GM04504 (cell line): ENCODE measurements around the gene LRRC28.
A peak's percentile ranks its signal among the peaks of the same experiment; 100 is the strongest.
"Not testable (repeated sequence)": the region's sequence is repeated elsewhere in the genome, so short reads cannot be mapped to it uniquely, and the experiment has no call there.

Experiments used
- DNase-seq: peaks from one replicate; pipeline ENCODE4 v3.0.0-alpha.2; 2012; ENCODE audit warnings: low read depth

Gene LRRC28

DNA sequence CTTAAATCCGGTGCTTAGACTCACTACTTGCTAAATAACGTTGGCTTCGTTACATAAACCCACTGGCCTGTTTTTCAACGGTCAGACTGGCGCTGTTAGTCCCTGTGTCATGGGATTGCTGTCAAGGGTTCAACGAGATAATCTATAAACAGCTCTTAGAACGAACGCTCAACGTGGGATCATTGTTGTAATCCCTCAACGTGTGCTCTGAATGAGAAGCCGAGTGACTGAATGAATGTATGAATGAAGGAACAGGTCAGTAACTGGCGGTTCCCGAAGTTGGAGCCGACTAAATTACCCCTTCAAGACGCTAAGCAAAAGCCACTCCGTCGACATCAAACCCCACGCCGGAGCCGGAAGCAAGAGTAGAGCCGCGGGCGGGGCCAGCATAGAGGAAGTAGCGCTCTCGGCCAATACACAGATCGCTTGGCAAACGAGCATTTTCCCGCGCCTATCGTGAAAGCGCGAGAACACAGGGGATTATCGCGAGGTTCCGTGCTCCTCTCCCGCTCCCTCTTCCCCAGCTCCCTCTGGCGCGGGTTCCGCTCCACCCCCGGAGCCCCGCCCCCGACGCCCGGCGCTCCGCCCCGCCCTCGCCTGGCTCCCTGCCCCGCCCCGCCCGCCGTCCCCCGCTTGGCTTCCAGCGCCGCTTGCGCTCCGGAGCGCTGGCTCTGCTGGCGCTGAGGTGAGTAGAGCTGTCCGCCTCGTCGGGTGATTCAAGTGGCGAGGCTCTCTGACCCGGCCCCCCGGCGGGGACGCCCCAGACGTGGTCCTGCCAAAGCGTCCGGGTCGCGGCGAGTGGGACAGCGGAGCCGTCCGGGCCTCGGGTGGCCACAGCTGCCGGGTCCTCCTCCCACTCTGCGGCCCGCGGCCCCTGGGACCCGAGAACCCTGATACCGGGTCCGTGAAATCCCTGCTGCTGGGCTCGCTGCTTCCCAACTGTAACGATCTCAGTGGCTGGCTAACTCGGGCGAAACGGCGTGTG lies at the start of gene LRRC28:
Gene LRRC28 (plus strand): TSS at position 625 of the 985 bp plus-strand sequence. CDS start 4,477 bp downstream, outside the sequence.
- peak; percentile 98 for DNase-seq

DNA sequence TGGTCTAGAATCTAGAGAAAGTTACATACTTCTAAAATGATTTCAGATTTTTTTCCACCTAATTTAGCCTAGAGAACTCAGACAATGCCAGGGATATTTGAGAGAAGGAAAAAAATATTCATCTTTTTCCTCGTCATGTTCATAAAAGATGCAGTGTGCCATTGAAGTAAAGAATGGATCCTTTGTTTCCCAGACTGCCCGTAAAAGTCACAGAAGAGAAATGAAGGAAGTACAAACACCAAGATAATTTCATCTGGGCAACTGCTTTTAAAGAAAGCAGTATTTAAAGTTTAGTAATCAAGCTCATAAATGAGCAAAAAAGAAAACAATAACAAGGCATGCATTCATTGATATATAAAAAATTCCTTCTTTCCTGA lies 49.1 kb upstream of the LRRC28 start:
- DNase-seq, result no peak

DNA sequence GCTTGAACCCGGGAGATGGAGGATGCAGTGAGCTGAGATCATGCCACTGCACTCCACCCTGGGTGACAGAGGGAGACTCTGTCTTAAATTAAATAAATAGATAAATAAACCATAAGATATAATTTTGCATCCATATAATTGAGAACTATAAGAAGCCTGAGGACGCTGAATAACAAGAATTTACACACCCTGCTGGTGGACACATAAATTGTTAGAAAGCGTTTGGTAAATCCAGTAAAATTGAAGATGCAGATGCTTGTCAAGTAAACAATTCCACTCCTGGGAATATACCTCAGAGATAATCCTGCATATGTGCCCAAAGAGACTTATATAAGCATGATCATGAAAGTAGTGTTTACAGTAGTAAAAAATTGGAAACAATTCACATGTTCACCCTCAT lies 43.6 kb upstream of the LRRC28 start:
- DNase-seq, result no peak

DNA sequence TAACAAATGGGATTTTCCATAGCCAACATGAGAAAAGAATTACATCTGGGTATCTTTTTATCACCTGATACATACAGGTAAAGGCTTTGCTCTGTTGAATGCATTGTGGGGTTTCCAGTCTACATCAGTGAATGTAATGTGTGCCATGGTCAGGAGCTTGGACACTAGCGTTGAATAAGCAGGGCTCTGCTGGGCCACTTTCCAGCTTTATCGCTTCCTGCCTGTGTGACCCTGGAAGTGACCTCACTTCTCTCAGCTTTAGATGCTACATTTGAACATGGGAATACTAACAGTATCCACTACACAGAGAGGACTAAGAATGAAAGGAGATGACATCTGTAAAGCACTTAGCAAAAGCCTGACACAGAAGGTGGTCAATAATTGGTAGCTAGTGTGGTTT lies 42.0 kb upstream of the LRRC28 start:
- DNase-seq, result no peak

DNA sequence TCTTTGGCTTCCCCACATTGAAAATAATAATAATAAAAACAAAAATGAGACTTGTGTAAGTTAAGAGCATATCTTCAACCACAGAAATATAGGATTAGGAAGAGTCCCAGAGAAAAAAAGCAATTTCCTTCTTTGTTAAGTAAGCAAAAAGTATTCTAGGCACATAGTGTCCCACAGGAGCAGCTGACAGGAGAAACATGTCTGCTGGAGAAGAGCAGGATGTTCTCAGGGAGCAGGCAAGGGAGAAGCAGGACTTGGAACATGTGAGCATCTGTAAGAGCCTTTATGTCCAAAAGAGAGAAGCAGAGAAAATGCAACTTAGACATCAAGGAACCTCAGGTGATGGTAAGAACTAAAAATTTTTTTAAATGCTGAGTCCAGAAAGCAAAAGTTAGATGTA lies 40.9 kb upstream of the LRRC28 start:
- DNase-seq, result no peak

DNA sequence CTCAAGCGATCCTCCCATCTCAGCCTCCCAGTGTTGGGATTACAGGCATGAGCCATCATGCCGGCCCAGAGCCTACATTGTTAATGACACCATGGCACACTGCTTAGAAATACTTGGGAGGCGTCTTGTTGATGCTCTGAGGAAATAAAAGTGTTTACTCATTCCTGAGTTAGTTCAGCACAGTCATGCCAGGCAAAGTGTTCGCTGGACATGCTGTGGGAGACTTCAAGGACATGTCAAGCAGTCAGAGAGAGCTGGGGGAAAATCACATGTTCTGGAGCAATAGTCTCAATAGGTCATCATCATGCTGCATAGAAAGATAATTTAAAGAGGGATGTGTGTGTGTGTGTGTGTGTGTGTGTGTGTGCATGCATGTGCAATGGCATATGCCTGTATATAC lies 39.4 kb upstream of the LRRC28 start:
- DNase-seq, result peak; percentile 3

DNA sequence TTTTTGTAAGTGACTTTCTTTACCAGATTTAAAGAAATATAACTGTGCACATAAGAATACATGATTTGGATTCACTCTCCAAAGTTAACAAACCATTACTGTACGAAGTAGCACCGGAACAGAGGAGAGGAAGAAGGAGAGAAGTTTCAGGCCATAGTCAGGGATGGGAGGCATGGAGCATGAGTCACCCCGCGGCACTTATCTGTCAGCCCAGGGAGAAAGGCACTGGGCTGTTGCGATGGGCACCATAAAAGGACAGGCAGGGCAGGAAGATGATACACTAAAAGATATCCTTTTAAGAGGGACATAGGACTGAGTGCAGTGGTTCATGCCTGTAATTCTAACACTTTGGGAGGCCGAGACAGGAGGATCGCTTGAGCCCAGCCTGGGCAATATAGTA lies 38.9 kb upstream of the LRRC28 start:
- DNase-seq, result no peak

DNA sequence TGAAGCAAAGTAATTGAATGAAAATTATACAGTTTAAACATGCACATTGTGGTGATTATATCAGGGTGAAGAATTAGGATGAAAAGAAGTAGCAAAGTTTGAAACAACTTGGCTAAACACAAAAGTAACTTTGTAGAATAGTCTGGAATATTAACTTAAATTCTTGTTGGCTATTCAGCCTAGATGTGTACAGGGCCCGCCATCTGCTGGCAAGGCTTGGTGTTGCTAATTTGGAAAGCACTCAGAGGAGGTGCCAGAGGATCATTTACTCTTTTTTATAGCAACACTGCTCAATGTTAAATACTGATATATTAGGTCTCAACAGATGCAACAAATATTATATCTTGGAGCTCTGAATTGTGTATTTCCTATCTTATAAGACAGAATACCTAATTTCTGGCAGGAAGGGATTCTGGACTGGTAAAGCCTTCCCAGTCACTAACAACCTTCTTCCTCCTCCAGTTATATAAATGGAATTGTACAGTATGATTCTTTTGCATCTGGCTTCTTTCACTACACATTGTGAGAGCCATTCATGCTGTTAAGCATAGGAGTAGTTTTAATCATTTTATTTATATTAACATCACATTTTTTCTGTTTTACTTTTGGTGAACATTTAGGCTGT lies 38.0 kb upstream of the LRRC28 start:
- DNase-seq, result peak; percentile 37

DNA sequence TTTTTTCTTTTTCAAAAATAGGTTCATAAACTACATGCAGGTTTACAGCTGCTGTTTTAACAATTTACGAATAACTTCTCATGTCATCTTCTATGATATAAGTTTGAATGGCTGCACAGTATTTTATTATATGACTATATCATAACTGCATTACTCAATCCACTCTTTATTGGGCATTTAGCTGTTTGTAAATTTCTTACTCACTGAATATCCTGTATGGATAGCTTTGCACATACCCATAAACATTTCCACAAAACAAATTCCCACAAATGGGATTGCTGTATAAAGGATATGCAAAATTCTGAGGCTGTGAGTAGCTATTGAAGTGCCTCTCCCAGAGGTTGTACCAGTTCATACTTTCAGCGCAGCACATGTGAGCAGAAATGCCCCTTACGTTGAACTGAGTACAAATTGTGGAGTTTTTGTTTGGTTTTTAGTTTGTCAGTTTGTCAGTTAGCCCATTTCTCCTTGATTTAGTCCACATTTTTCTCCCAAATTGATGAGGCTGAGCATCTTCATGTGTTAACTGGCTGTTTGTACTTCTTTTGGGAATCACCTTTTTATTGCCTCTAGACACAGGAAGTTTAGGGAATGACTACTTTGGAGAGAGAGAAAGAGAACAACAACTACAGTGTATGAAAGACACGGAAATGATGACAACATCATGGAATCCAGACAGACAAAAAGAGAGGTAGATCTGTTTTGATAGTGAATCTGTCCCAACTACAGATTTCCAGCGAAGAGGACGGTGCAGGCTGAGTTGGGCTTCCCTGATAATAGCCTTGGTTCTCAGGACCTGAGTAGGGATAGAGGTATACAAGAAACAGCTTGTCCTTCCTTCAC lies 26.7 kb upstream of the LRRC28 start:
- DNase-seq, result no peak

DNA sequence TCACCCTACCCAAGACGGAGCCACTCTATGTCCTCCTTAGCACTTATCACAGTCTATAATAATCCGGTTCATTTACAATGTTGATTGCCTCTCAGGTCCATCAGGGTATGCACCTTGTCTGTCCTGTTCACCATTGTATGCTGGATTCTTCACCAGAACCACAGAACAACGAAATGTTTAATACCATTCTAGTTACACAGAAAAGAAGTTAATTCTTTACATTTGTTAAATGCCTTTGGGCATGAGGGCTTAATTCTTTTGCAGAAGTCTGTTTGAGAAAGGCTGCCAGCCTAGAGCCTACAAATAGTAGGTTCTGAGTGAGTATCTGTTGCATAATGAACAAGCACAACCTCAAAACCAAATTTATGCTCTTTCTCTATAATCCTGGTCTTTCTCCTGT lies 24.5 kb upstream of the LRRC28 start:
- DNase-seq, result no peak

DNA sequence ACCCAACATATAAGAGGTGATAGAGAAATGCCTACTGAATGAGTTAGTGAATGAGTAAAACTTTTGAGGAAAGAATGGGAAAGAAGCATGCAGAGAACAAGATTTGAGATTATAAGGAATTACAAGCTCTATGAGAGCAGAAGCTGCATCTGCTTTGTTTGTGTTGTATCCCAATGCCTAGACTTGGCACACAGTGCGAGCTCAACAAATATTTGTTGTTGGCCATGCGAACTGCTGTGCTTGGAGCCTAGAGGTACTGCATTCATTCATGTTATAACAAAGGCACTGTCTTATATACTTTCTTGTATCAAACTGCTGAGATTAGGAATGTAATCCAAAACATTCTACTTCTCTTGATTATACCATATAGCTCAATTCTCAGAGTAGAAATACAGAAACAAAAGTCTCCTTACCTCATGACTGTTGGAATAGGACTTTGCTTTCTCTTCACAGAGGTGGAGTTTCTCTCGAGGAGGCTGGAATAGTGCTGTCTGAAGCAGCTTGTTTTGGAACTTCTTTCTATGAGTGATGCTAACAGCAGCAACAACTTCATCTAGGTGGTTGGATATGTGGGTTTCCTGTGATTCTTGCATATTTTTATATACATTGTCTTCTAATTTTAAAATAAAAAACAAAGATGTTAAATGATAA lies 23.0 kb upstream of the LRRC28 start:
- no peak for DNase-seq

DNA sequence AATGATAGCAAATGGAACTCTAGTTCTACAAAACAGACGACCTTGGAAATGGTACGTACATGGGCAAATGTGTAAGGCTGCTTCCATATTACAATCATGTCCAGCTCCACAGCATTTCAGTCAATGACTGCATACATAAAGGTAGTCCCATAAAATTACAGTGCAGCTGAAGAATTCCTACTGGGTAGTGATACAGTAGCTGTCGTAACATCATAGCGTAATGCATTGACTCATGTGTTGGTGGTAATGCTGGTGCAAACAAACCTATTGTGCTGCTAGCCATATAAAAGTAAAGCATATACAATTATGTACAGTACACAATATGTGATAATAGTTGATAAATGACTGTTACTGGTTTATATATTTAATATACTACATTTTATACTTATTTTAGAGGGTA lies 20.4 kb upstream of the LRRC28 start:
- no peak for DNase-seq

DNA sequence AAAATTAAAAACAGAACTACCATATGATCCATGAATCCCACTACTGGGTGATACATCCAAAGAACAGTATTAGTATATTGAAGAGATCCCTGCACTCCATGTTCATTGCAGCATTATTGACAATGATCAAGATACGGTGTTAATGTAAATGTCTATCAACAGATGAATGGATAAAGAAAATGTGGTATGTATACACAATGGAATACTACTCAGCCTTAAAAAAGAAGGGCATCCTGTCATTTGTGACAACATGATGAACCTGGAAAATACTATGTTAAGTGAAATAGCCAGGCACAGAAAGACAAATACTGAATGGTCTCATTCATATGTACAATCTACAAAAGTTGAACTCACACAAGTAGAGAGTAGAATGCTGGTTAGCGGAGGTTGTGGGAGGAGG lies 18.5 kb upstream of the LRRC28 start:
- DNase-seq, result no peak

DNA sequence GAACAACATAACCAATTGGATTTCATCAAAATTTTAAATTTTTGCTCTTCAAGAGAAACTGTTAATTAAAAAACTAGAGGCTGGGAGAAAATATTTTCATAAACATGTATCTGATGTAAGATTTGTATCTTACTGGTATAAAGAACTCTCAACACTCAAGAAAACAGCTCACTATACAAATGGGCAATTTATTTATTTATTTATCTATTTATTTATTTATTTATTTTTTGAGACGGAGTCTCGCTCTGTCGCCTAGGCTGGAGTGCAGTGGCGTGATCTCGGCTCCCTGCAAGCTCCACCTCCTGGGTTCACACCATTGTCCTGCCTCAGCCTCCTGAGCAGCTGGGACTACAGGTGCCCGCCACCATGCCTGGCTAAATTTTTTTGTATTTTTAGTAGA lies 17.1 kb upstream of the LRRC28 start:
- DNase-seq, result not testable (repeated sequence)

DNA sequence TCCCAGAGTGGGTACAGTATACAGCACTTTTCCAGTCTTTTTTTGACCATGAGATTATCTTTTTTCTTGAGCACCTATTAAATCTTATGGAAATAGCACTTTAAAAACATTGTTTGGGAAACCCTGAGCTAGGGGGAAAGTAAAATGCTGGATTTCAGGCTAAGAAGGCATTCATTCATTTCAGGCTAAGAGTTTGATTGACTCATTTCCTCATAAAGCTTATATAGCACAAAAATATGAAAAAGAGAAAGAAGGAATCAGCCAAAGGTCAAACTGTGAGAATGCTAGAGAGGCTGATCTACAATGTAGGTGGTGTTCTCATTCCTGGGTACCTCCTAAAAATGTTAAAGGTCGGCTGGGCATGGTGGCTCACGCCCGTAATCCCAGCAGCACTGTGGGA lies 12.4 kb upstream of the LRRC28 start:
- no peak for DNase-seq

DNA sequence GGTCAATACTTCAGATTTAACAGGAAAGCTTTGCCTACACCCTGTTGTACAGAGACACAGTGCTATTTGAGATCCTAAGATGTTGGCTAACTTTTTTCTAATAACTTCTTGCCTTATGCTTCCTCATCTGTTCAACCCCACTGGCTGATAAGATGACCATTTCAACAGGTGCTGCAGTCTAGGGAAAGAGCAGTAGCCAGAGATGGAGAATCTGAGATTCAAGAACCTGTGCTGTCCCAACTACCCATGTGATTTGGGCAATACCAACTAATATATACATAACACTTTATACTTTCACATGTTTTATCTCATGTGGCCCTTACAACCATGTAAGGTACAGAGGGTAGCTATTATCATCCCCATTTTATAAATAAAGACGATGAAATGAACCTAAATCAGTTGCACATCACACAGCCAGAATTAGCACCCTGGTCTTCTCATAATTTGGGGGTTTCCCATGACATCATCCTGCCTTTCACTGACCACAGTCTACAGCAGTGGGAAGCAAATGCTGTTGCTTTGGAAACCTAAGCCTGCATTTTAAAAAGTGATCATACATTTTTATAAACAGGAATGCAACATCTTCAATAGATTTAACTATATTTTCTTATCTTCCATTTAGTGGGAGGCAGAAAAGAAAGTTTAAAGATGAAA lies 11.6 kb upstream of the LRRC28 start:
- DNase-seq, result no peak

DNA sequence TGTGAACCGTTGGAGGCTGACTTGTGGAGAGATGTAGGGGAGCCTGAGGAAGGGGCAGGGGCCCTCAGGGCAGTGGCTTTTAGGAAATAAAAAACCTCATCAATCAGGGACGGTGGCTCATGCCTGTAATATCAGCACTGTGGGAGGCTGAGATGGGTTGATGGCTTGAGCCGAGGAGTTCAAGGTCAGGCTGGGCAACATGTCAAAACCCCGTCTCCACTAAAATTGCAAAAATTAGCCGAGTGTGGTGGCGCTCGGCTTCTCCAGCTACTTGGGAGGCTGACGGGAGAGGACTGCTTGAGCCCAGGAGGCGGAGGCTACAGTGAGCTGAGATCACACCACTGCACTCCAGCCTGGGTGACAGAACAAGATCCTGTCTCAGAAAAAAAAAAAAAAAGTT lies 9.5 kb upstream of the LRRC28 start:
- no peak for DNase-seq

DNA sequence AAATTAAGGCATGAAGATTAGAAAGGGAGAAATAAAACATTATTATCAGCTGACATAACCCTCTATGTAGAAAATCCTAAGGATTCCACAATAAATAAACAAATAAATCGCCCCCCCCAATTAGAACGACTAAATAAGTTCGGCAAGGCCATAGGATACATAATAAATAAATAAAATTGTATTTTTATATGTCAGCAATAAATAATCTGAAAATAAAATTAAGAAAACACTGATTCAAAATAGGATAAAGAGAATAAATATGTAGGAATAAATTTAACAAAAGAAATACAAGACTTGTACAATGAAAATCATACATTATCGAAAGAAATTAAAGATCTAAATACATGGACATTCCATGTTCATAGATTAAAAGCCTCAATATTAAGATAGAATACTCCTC lies 7.0 kb upstream of the LRRC28 start:
- DNase-seq, result no peak

DNA sequence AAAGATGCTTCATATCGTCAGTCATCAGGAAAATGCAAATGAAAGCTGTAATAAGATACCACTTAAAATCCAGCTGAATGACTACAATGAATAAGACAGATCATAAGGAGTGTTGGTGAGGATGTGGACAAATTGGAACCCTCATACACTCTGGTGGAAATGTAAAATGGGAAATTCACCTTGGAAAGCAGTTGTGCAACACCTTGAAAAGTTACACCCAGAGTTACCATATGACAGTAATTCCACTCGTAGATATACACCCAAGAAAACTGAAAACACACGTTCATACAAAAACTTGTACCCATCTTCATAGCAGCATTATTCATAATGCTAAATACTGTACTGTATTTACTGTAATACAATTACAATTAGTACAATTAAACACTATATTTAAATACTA lies 4.2 kb upstream of the LRRC28 start:
- no peak for DNase-seq

DNA sequence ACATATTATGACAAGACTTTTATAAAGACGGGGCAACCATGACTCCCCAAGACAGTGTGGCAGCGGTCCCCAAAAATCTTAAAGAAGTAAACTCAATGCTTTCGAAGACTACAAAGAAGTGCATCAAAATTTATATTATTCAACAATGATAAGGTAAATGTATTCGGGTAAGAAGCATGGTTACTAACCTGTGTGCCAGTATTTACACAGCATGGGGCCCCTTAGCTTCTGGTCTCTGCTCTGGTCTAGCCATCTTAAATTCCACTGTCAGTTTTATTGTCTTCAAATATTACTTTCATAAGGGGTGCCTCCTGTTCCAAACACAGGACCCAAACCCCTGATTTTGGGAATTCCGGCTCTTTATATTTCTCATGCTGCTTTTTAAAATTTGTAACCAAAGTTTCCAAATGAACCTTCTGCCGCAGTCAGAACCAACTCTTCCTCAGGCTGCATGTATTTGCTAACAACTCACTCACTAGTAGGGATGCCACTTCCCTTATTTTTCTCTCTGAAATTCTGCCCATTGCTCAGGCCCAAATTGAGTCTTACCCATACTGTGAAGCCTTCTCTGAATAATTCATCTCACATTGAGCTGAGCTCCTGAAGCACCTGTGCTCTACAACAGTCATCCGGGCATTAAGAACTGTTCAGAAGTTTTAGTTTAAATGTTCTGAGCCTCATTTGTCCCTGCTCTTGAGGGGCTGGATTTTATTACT lies 3.1 kb upstream of the LRRC28 start:
- DNase-seq, result no peak

DNA sequence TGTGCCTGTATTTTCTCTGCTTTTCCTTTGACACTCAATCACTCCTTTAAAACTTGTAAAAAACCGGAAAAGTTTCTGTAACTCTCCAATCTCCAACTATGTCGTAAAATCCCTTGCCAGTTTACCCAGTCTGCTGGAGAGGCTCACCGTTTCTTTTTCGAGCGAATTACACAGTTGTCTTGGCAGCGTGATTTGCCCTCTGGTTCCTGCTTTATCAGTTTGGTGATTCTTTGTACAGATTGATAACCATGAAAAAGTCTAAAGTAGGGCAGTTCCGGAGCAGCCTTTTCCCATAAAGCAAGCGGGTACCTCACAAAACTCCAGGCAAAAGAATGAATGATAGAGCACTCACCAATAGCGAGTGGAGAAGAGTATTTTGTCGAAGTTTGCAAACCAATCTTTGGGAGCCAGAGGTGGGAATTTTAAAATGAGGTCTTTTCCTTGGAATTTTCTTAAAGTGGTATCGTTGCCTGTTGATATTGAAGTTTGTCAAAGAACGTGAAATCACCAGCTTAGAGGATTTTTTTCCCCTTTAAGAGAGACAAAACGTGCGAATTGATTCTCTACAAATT lies 1.9 kb upstream of the LRRC28 start, which contains the start of gene TTC23:
Gene TTC23 (minus strand): TSS at position 312 of the 572 bp plus-strand sequence. CDS start 20,869 bp downstream, outside the sequence.
- DNase-seq, result peak; percentile 79
